IMR-90 (cell line): ENCODE results near the gene ETV6. TPM values are rescaled to one million over a fixed set of nuclear protein-coding genes. Genes with fewer than 3 reads are reported as not detected.

ENCODE experiments used
- ATAC-seq: fragments of 200-7000 bp; cut with Tn5 transposase; 2 replicates; pipeline ENCODE4 v1.9.1; 2020; ENCODE audit warnings: low read depth, mild to moderate bottlenecking, moderate library complexity
- BruUV-seq: library from RNA; stranded (reverse); fragments of 400-500 nt; replicated peaks from 2 replicates; lab custom pipeline; 2021; lab: Mats Ljungman, UMichigan
- CTCF ChIA-PET: fragments of 300-600 bp; formaldehyde crosslinking; extraction: SDS; loops from one replicate; lab custom pipeline; 2021; ENCODE audit warnings: antibody characterized with exemption; lab: Yijun Ruan, JAX
- POLR2A ChIA-PET: fragments of 300-600 bp; sonication (Branson Sonifier 250); formaldehyde crosslinking; loops from one replicate; lab custom pipeline; 2022; ENCODE audit warnings: antibody characterized with exemption; ENCODE audit not compliant: unreplicated experiment; lab: Charles Lee
- DNase-seq: peaks from one replicate; pipeline ENCODE4 v3.0.0; 2013
- H2AFZ ChIP-seq: replicated peaks from 2 replicates; pipeline ENCODE3; 2013; ENCODE audit warnings: low read length, mild to moderate bottlenecking; ENCODE audit not compliant: poor library complexity
- H2AK5ac ChIP-seq: 2 replicates; pipeline ENCODE4 v1.6.1; 2013; ENCODE audit warnings: low read depth, low read length, inconsistent platforms
- H2AK9ac ChIP-seq: replicated peaks from 2 replicates; pipeline ENCODE3; 2013; ENCODE audit warnings: mild to moderate bottlenecking, low read depth, low read length, moderate library complexity; ENCODE audit not compliant: poor library complexity
- H2BK120ac ChIP-seq: 2 replicates; pipeline ENCODE4 v1.6.1; 2013; ENCODE audit warnings: low read depth, low read length, inconsistent platforms
- H2BK15ac ChIP-seq: 3 replicates; pipeline ENCODE4 v1.6.1; 2013; ENCODE audit warnings: low read depth, low read length, inconsistent platforms
- H2BK20ac ChIP-seq: 2 replicates; pipeline ENCODE4 v1.6.1; 2013; ENCODE audit warnings: low read depth, mild to moderate bottlenecking, inconsistent platforms, low read length, moderate library complexity
- H2BK5ac ChIP-seq: 2 replicates; pipeline ENCODE4 v1.6.1; 2013; ENCODE audit warnings: mild to moderate bottlenecking, low read depth, low read length, inconsistent platforms; ENCODE audit not compliant: poor library complexity, severe bottlenecking
- H3K14ac ChIP-seq: replicated peaks from 2 replicates; pipeline ENCODE4 v1.6.1; 2013; ENCODE audit warnings: low read depth, low read length, inconsistent platforms
- H3K18ac ChIP-seq: 2 replicates; pipeline ENCODE4 v1.6.1; 2013; ENCODE audit warnings: low read depth, low read length, control low read depth
- H3K23ac ChIP-seq: 2 replicates; pipeline ENCODE4 v1.6.1; 2013; ENCODE audit warnings: low read depth, low read length, inconsistent platforms
- H3K27ac ChIP-seq: 2 replicates; pipeline ENCODE4 v1.5.1; 2013; ENCODE audit warnings: mild to moderate bottlenecking, control low read depth, low read length; ENCODE audit not compliant: insufficient read depth
- H3K27me3 ChIP-seq: 2 replicates; pipeline ENCODE4 v1.6.1; 2013; ENCODE audit warnings: low read length; ENCODE audit not compliant: control insufficient read depth, insufficient read depth
- H3K36me3 ChIP-seq: 2 replicates; pipeline ENCODE4 v1.6.1; 2013; ENCODE audit warnings: low read length, mixed read lengths; ENCODE audit not compliant: control insufficient read depth, insufficient read depth
- H3K4ac ChIP-seq: 2 replicates; pipeline ENCODE4 v1.6.1; 2013; ENCODE audit warnings: low read depth, low read length, inconsistent platforms
- H3K4me1 ChIP-seq: 2 replicates; pipeline ENCODE4 v1.6.1; 2013; ENCODE audit warnings: low read length, mixed read lengths; ENCODE audit not compliant: control insufficient read depth, insufficient read depth
- H3K4me2 ChIP-seq: 2 replicates; pipeline ENCODE4 v1.6.1; 2013; ENCODE audit warnings: low read depth, mild to moderate bottlenecking, control low read depth, low read length, moderate library complexity
- H3K4me3 ChIP-seq: 2 replicates; pipeline ENCODE4 v1.5.1; 2013; ENCODE audit warnings: low read depth, mild to moderate bottlenecking, control low read depth, low read length, moderate library complexity; ENCODE audit not compliant: insufficient read depth
- H3K56ac ChIP-seq: 2 replicates; pipeline ENCODE4 v1.6.1; 2013; ENCODE audit warnings: low read length, inconsistent platforms; ENCODE audit not compliant: insufficient read depth; ENCODE audit errors: extremely low read depth
- H3K79me1 ChIP-seq, 2 experiments: 2 replicates each; pipeline ENCODE4 v1.6.1; 2013; ENCODE audit warnings: low read length in 2 of 2, inconsistent platforms in 1 of 2, low read depth in 1 of 2
- H3K9ac ChIP-seq: 2 replicates; pipeline ENCODE4 v1.6.1; 2013; ENCODE audit warnings: low read depth, low read length, control low read depth
- H3K9me1 ChIP-seq: 2 replicates; pipeline ENCODE4 v1.6.1; 2013; ENCODE audit warnings: low read length, inconsistent platforms; ENCODE audit not compliant: insufficient read depth
- H3K9me3 ChIP-seq: 2 replicates; pipeline ENCODE4 v1.6.1; 2013; ENCODE audit warnings: low read length; ENCODE audit not compliant: control insufficient read depth, insufficient read depth
- H4K20me1 ChIP-seq: 2 replicates; pipeline ENCODE4 v1.6.1; 2013; ENCODE audit warnings: low read length, inconsistent platforms; ENCODE audit not compliant: insufficient read depth
- H4K5ac ChIP-seq: 2 replicates; pipeline ENCODE4 v1.6.1; 2013; ENCODE audit warnings: mild to moderate bottlenecking, low read depth, low read length, control low read depth
- H4K8ac ChIP-seq, 2 experiments: 2 replicates each; pipeline ENCODE4 v1.6.1; 2013; ENCODE audit warnings: low read depth in 2 of 2, low read length in 2 of 2, control low read depth in 1 of 2, inconsistent platforms in 1 of 2
- H4K91ac ChIP-seq: 2 replicates; pipeline ENCODE4 v1.6.1; 2013; ENCODE audit warnings: low read depth, low read length, inconsistent platforms; ENCODE audit not compliant: insufficient read depth
- CEBPB ChIP-seq: IDR thresholded peaks from 2 replicates; pipeline ENCODE4 v1.6.1; 2012; ENCODE audit warnings: low read depth, low read length, improper control_type of control experiment
- SMC3 ChIP-seq: fragments of 150-350 bp; IDR thresholded peaks from 2 replicates; pipeline ENCODE4 v1.6.1; 2016; ENCODE audit warnings: low read depth, mild to moderate bottlenecking, antibody characterized with exemption, low read length, moderate library complexity
- WGBS, 2 experiments: methylation state at CpG; one replicate each; pipeline versions ENCODE4 v1.1.5 to v1.1.7; 2013; ENCODE audit warnings: missing lambda C conversion rate in 2 of 2; ENCODE audit not compliant: insufficient read length in 1 of 2; ENCODE audit errors: extremely low coverage in 2 of 2; 5-methylcytosine and 5-hydroxymethylcytosine counted together
- dilution Hi-C: fragments of 300-500 bp; cut with HindIII; formaldehyde crosslinking; loops from one replicate; pipeline ENCODE4 v1.14.3; 2018; ENCODE audit warnings: low sequenced_read_pairs; ENCODE audit not compliant: unreplicated experiment
- in situ Hi-C: fragments of 300-500 bp; cut with MboI; formaldehyde crosslinking; loops from 3 replicates; pipeline ENCODE4 v1.14.3; 2019; ENCODE audit warnings: low sequenced_read_pairs, inconsistent platforms, mixed read lengths
- intact Hi-C: fragments of 100-400 bp; cut with micrococcal nuclease; formaldehyde crosslinking; loops from 2 replicates; pipeline ENCODE4 v1.10.0; 2022
- polyA plus RNA-seq, 3 experiments: library from polyadenylated mRNA; depleted of rRNA; stranded (reverse); fragments of >200 nt; gene quantifications; 2 replicates each; pipeline ENCODE4 v1.2.3, GENCODE V29; 2012; ENCODE audit warnings: low replicate concordance in 1 of 3
- total RNA-seq: library from RNA; depleted of rRNA; stranded (reverse); fragments of >200 nt; gene quantifications from 2 replicates; pipeline ENCODE4 v1.2.3, GENCODE V29; 2012
- TF ChIP-seq, protein P1 (sequence below): fragments of 150-350 bp; IDR thresholded peaks from 2 replicates; pipeline ENCODE4 v1.6.1; 2016; ENCODE audit warnings: low read depth, mild to moderate bottlenecking, low read length, moderate library complexity, borderline replicate concordance

Gene ETV6
- total and polyA plus RNA-seq, 2 of the 4 experiments (the other 2 are of a cell fraction): 8.4 to 9.9 TPM

DNA sequence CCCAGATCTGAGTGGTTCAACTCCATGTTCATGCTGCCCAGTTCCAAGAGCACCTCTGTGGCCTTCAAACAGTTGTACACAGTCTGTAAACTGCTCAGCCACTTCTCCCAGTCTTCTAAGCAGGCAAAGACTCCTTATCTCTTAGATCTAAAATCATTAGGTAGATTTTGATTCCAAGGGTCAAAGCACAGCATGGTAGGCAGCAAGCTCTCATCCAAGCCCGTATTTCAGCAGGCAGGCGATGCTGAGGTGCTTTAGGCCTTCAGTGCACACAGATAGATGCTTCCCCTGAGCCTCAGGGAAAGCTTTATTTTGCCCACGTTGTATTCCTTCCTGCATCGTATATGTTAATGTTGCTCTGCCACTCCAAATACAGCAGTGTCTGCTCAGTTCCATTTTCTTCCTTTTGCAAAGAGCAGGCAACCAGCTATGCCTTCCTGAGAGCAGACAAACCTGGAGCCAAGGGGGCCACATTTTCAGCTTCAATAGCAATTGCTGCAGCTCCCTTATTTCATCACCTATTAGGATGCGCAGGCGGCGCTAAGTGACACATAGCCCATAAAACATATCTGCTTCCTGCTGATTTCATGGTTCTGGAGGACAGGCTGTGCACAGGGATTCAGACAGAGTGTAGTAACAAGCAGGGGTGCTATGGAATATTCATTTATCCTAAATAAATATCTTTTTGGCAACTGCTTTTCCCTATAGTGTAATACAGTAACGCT is 67.5 kb downstream of the ETV6 start:
- H3K9ac ChIP-seq: peak overlapping the region; percentile 38; the same call in 1 of the 2 replicates

More for the DNA sequence above, 67.5 kb downstream of the ETV6 start:
- peak overlapping the region; percentile 62 for H2BK5ac ChIP-seq
- intact Hi-C loops: no loop called here
- ChIA-PET CTCF (interaction anchor here (0.6 kb wide), 1 partner anchor 80 kb away, joined by 3 read pairs; no protein-coding TSS in a partner anchor), POLR2A (no interaction called here)
- peaks cover 1% of the 10 kb centered on the region; the same call in 1 of the 2 replicates for H3K36me3 ChIP-seq
- peak overlapping the region; percentile 10; the same call in 2 of the 3 replicates for H2BK15ac ChIP-seq
- ATAC-seq (no peak), DNase-seq (peak; percentile 56)
- H3K4me3 ChIP-seq: no peak overlapping the region
- H3K56ac ChIP-seq: no peak overlapping the region
- TF ChIP-seq, protein P1, sequence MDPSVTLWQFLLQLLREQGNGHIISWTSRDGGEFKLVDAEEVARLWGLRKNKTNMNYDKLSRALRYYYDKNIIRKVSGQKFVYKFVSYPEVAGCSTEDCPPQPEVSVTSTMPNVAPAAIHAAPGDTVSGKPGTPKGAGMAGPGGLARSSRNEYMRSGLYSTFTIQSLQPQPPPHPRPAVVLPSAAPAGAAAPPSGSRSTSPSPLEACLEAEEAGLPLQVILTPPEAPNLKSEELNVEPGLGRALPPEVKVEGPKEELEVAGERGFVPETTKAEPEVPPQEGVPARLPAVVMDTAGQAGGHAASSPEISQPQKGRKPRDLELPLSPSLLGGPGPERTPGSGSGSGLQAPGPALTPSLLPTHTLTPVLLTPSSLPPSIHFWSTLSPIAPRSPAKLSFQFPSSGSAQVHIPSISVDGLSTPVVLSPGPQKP: no peak
- no peak for TF ChIP-seq SMC3
- peak; percentile 63; the same call in 1 of the 2 replicates for TF ChIP-seq CEBPB
- peak overlapping the region; percentile 39 for H3K27ac ChIP-seq
- peak overlapping the region; percentile 19 for H2AFZ ChIP-seq
- H3K4me2 ChIP-seq: peak overlapping the region; percentile 40; the same call in 1 of the 2 replicates
- H2AK5ac ChIP-seq: peak overlapping the region; percentile 65; the same call in 1 of the 2 replicates
- H3K4me1 ChIP-seq: peaks cover 25% of the 10 kb centered on the region
- peak overlapping the region; percentile 51 for H4K5ac ChIP-seq
- peak overlapping the region; percentile 90 for H3K18ac ChIP-seq
- peak overlapping the region; percentile 81 for H2BK120ac ChIP-seq
- in situ Hi-C loops: loop anchor here (25.0 kb wide), 1 partner anchor 995 kb away; the partner anchor contains the start of gene CDKN1B
- dilution Hi-C loops: no loop called here
- H3K9me3 ChIP-seq: no peaks in the 10 kb centered on the region
- H4K8ac ChIP-seq: peak overlapping the region; percentile 38 to 52; a peak in 2 of 4 replicates
- H3K14ac ChIP-seq: peak overlapping the region; percentile 72
- H3K4ac ChIP-seq: peak overlapping the region; percentile 57
- no peak overlapping the region for H2AK9ac ChIP-seq
- peak overlapping the region; percentile 20 for H4K91ac ChIP-seq
- WGBS, 2 experiments: 88% methylated on average over 2 of the region's 8 CpGs; no CpG with 5 or more reads in 1 of the 2 experiments
- peak overlapping the region; percentile 77 for H3K23ac ChIP-seq
- no peaks in the 10 kb centered on the region for H3K27me3 ChIP-seq
- BruUV-seq: no TSS peak
- peaks cover 19% of the 10 kb centered on the region for H3K9me1 ChIP-seq
- H4K20me1 ChIP-seq: peaks cover 3% of the 10 kb centered on the region
- peak overlapping the region; percentile 45 for H2BK20ac ChIP-seq
- peaks cover 38 to 82% of the 10 kb centered on the region in 2 experiments for H3K79me1 ChIP-seq
